Gastrocnemius medialis (tissue), 4 donors: ENCODE measurements around the gene MYH10. TPM values are rescaled to one million over a fixed set of nuclear protein-coding genes. Genes with fewer than 3 reads are reported as not detected.

ENCODE experiments used
- ATAC-seq, 2 donors: fragments of 150-250 bp; one replicate each; pipeline ENCODE4 v1.9.1; 2016
- DNase-seq, 2 donors: peaks; one replicate each; pipeline ENCODE4 v3.0.0-alpha.2; 2019
- H3K27ac ChIP-seq, 4 donors: fragments of 200-600 bp; sonication (generic); 1 replicate in 1 of 4; 2 replicates in 3 of 4; pipeline ENCODE4 v1.5.1; 2016 to 2018; ENCODE audit warnings: mild to moderate bottlenecking in 2 of 4, moderate library complexity in 1 of 4
- H3K27me3 ChIP-seq, 3 donors: fragments of 200-600 bp; sonication (generic) in 2 of 3; 1 replicate in 1 of 3; 2 replicates in 2 of 3; pipeline versions ENCODE4 v1.5.1 to v1.6.0; 2016 to 2019; ENCODE audit warnings: mild to moderate bottlenecking in 1 of 3, moderate library complexity in 1 of 3
- H3K36me3 ChIP-seq, 2 donors: fragments of 200-600 bp; sonication (generic) in 1 of 2; one replicate each; pipeline ENCODE4 v1.5.1; 2017 to 2018
- H3K4me1 ChIP-seq, 2 donors: fragments of 200-600 bp; sonication (generic) in 1 of 2; one replicate each; pipeline ENCODE4 v1.5.1; 2016 to 2017; ENCODE audit warnings: mild to moderate bottlenecking in 2 of 2
- H3K4me3 ChIP-seq, 4 donors: fragments of 200-600 bp; sonication (generic) in 3 of 4; 1 replicate in 1 of 4; 2 replicates in 3 of 4; pipeline ENCODE4 v1.5.1; 2016 to 2019; ENCODE audit warnings: mild to moderate bottlenecking in 2 of 4
- H3K9me3 ChIP-seq, 3 donors: fragments of 200-600 bp; sonication (generic) in 2 of 3; 1 replicate in 1 of 3; 2 replicates in 2 of 3; pipeline ENCODE4 v1.5.1; 2016 to 2019
- CTCF ChIP-seq, 5 experiments: fragments of 450-650 bp in 3 of 5; fragments of 200-600 bp in 2 of 5; sonication (generic) in 2 of 5; IDR thresholded peaks in 4 of 5; conservative IDR thresholded peaks in 1 of 5; 1 replicate in 4 of 5; 2 replicates in 1 of 5; pipeline ENCODE4 v1.5.1; 2016 to 2019; ENCODE audit warnings: antibody characterized with exemption in 5 of 5, mild to moderate bottlenecking in 3 of 5, moderate library complexity in 3 of 5
- POLR2A ChIP-seq, 2 donors: fragments of 450-650 bp; IDR thresholded peaks; one replicate each; pipeline ENCODE4 v1.6.1; 2017; ENCODE audit warnings: antibody characterized with exemption in 2 of 2, mild to moderate bottlenecking in 2 of 2, moderate library complexity in 2 of 2
- in situ Hi-C, 4 donors: fragments of 200-750 bp; cut with MboI; loops; one replicate each; pipeline versions ENCODE4 v1.15.0 to v1.8.0; 2017; ENCODE audit warnings: low sequenced_read_pairs in 4 of 4
- intact Hi-C: fragments of 100-400 bp; cut with DNase I; formaldehyde crosslinking; loops from one replicate; pipeline ENCODE4 v1.15.1; 2023; ENCODE audit warnings: low total_unique reads
- total RNA-seq, 4 donors: library from RNA; depleted of rRNA; stranded (reverse); fragments of >200 nt; gene quantifications; one replicate each; pipeline versions ENCODE4 v1.1.0 to v1.2.3, GENCODE V29; 2016

Gene MYH10
- total RNA-seq, 4 donors from 2014 or later: 2.5 to 10.6 (median 4.1) TPM

- Histone ChIP-seq H3K27ac (no peak overlapping the region), H3K4me3 (no peak overlapping the region), H3K36me3 (no peaks in the 10 kb centered on the region), H3K27me3 (no peaks in the 10 kb centered on the region), H3K9me3 (no peaks in the 10 kb centered on the region), H3K4me1 (no peaks in the 10 kb centered on the region)
- intact Hi-C loops: no loop called here
- in situ Hi-C loops: no loop called here
- DNase-seq (no peak), ATAC-seq (no peak)
- TF ChIP-seq POLR2A (IDR thresholded peaks at IDR 0.05) (no peak), CTCF (IDR thresholded peaks at IDR 0.05 in 4 of 5, conservative IDR thresholded peaks at IDR 0.05 in 1 of 5) (no peak)
Observed at GRCh38 chr17:8659758-8660410, 29.4 kb upstream of the MYH10 start.

- Histone ChIP-seq H3K27me3 (no peaks in the 10 kb centered on the region), H3K27ac (no peak overlapping the region), H3K9me3 (no peaks in the 10 kb centered on the region), H3K4me1 (no peaks in the 10 kb centered on the region), H3K4me3 (no peak overlapping the region), H3K36me3 (no peaks in the 10 kb centered on the region)
- intact Hi-C loops (no loop called here), in situ Hi-C loops (no loop called here)
- no peak for DNase-seq
- TF ChIP-seq POLR2A (IDR thresholded peaks at IDR 0.05) (no peak), CTCF (IDR thresholded peaks at IDR 0.05 in 4 of 5, conservative IDR thresholded peaks at IDR 0.05 in 1 of 5) (no peak)
- no peak for ATAC-seq
Observed at GRCh38 chr17:8658810-8659209, 28.3 kb upstream of the MYH10 start.

- Histone ChIP-seq H3K36me3 (no peaks in the 10 kb centered on the region), H3K9me3 (no peaks in the 10 kb centered on the region), H3K27me3 (no peaks in the 10 kb centered on the region), H3K4me1 (no peaks in the 10 kb centered on the region), H3K4me3 (no peak overlapping the region), H3K27ac (no peak overlapping the region)
- intact Hi-C loops: no loop called here
- no peak for TF ChIP-seq CTCF (IDR thresholded peaks at IDR 0.05 in 4 of 5, conservative IDR thresholded peaks at IDR 0.05 in 1 of 5)
- TF ChIP-seq POLR2A (IDR thresholded peaks at IDR 0.05): no peak
- DNase-seq (no peak), ATAC-seq (no peak)
- in situ Hi-C loops: no loop called here
Observed at GRCh38 chr17:8656693-8657092, 26.2 kb upstream of the MYH10 start.

- no peak overlapping the region for H3K4me3 ChIP-seq
- in situ Hi-C loops: no loop called here
- no peak overlapping the region for H3K27ac ChIP-seq
- no peaks in the 10 kb centered on the region for H3K9me3 ChIP-seq
- no peaks in the 10 kb centered on the region for H3K36me3 ChIP-seq
- no peaks in the 10 kb centered on the region for H3K4me1 ChIP-seq
- H3K27me3 ChIP-seq: no peaks in the 10 kb centered on the region
- intact Hi-C loops: no loop called here
- TF ChIP-seq CTCF (IDR thresholded peaks at IDR 0.05 in 4 of 5, conservative IDR thresholded peaks at IDR 0.05 in 1 of 5) (no peak), POLR2A (IDR thresholded peaks at IDR 0.05) (no peak)
- DNase-seq (no peak), ATAC-seq (no peak)
Observed at GRCh38 chr17:8654822-8655221, 24.3 kb upstream of the MYH10 start.

GRCh38 chr17:8651013-8651412 lies 20.5 kb upstream of the MYH10 start:
- H3K27me3 ChIP-seq: no peaks in the 10 kb centered on the region
- in situ Hi-C loops (no loop called here), intact Hi-C loops (no loop called here)
- no peaks in the 10 kb centered on the region for H3K9me3 ChIP-seq
- H3K4me1 ChIP-seq: peaks cover 0 to 8% of the 10 kb centered on the region in 2 donors
- no peaks in the 10 kb centered on the region for H3K36me3 ChIP-seq
- H3K4me3 ChIP-seq: no peak overlapping the region
- TF ChIP-seq POLR2A (IDR thresholded peaks at IDR 0.05) (no peak), CTCF (IDR thresholded peaks at IDR 0.05 in 4 of 5, conservative IDR thresholded peaks at IDR 0.05 in 1 of 5) (peak in 1 of 5 experiments; percentile 15)
- DNase-seq (no peak), ATAC-seq (no peak)
- H3K27ac ChIP-seq: no peak overlapping the region
